Right hindlimb (tissue), 1 donor: ENCODE results near the gene AMOTL2.
A peak's percentile ranks its signal among the peaks of the same experiment; 100 is the strongest.

ENCODE experiments used
- DNase-seq: peaks from one replicate; pipeline ENCODE4 v3.0.0-alpha.2; 2018

Gene AMOTL2

GRCh38 chr3:134374105-134374790, at the start of gene AMOTL2:
AMOTL2 (minus strand) TSS chr3:134374447; CDS start chr3:134371433, 3,014 bp downstream.
- DNase-seq = peak; percentile 95

GRCh38 chr3:134423153-134423552, 48.9 kb upstream of the AMOTL2 start:
- peak; percentile 49 for DNase-seq

GRCh38 chr3:134419960-134420321, 45.7 kb upstream of the AMOTL2 start:
- no peak for DNase-seq

- DNase-seq = peak; percentile 44
These were observed 45.1 kb upstream of the AMOTL2 start for GRCh38 chr3:134419214-134419959.

GRCh38 chr3:134409041-134409440, 34.8 kb upstream of the AMOTL2 start:
- no peak for DNase-seq

GRCh38 chr3:134407239-134407625, 33.0 kb upstream of the AMOTL2 start:
- no peak for DNase-seq

GRCh38 chr3:134406331-134407238, 32.3 kb upstream of the AMOTL2 start:
- peak; percentile 87 for DNase-seq

- DNase-seq = no peak
These were observed 30.2 kb upstream of the AMOTL2 start for GRCh38 chr3:134404366-134404885.

GRCh38 chr3:134397755-134398154, 23.5 kb upstream of the AMOTL2 start:
- DNase-seq = no peak

GRCh38 chr3:134395103-134395502, 20.9 kb upstream of the AMOTL2 start:
- DNase-seq = no peak

GRCh38 chr3:134394380-134394779, 20.1 kb upstream of the AMOTL2 start:
- no peak for DNase-seq

- DNase-seq = no peak
These were observed 18.8 kb upstream of the AMOTL2 start for GRCh38 chr3:134393074-134393473.

- DNase-seq = peak; percentile 76
These were observed 18.2 kb upstream of the AMOTL2 start for GRCh38 chr3:134392336-134392983.

- DNase-seq = no peak
These were observed 15.6 kb upstream of the AMOTL2 start for GRCh38 chr3:134389865-134390264.

GRCh38 chr3:134388788-134389485, 14.7 kb upstream of the AMOTL2 start:
- DNase-seq = no peak

- DNase-seq = no peak
These were observed 14.0 kb upstream of the AMOTL2 start for GRCh38 chr3:134388292-134388691.

- no peak for DNase-seq
These were observed 13.0 kb upstream of the AMOTL2 start for GRCh38 chr3:134387293-134387692.

GRCh38 chr3:134384963-134385362, 10.7 kb upstream of the AMOTL2 start:
- DNase-seq = no peak

- DNase-seq = peak; percentile 40
These were observed 7.7 kb upstream of the AMOTL2 start for GRCh38 chr3:134381831-134382442.

- DNase-seq = peak; percentile 19
These were observed 6.8 kb upstream of the AMOTL2 start for GRCh38 chr3:134381076-134381475.

- DNase-seq = peak; percentile 2
These were observed 6.0 kb upstream of the AMOTL2 start for GRCh38 chr3:134380249-134380648.
